ENCODE measurements around the gene NCBP3. TPM values are rescaled to one million over a fixed set of nuclear protein-coding genes. Genes with fewer than 3 reads are reported as not detected.

Gene NCBP3
- total and polyA plus RNA-seq, 2 donors (not counting 3 experiments of a cell fraction or from before 2014, with no cell fraction given) = 18.2 to 51.1 TPM

DNA sequence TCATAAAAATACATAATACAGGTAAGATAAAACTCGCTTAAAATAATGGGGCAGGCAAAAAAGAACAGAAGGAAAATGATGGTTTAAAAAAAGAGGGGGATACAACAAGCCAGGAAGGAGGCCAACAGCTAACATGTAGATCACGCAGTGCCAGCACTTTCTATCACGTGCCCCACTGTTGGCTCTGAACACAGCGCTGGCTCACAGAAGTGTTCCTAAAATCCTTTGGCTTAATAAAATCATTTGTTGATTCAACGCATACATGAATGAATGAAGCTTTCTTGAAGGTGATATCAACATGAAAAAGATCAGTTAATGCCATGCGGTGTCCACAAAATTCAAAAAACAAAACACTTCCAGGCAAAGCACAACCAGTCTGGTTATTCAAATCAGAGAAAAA lies 53.6 kb downstream of the NCBP3 start:
- Histone ChIP-seq H3K27ac (ENCODE audit: insufficient read depth, low read depth, low read length) (no peak overlapping the region), H3K79me2 (ENCODE audit: control insufficient read depth, insufficient read depth, low read length) (no peaks in the 10 kb centered on the region), H3K4me2 (ENCODE audit: insufficient read depth, low read length) (no peak overlapping the region), H3K27me3 (ENCODE audit: control insufficient read depth in 2 of 2, insufficient read depth in 2 of 2, low read length in 2 of 2) (no peaks in the 10 kb centered on the region), H3K9me3 (replicated peaks; ENCODE audit: control insufficient read depth, insufficient read depth, low read length) (no peaks in the 10 kb centered on the region), H4K20me1 (replicated peaks; ENCODE audit: control insufficient read depth, extremely low read depth, insufficient read depth, low read length) (no peaks in the 10 kb centered on the region), H2AFZ (ENCODE audit: low read depth, low read length) (no peak overlapping the region), H3K9me1 (replicated peaks; ENCODE audit: control insufficient read depth, extremely low read depth, insufficient read depth, low read length) (no peaks in the 10 kb centered on the region), H3K4me3 (replicated peaks in 1 of 3; ENCODE audit: insufficient read depth in 1 of 3, low read depth in 1 of 3, low read length in 3 of 3) (no peak overlapping the region), H3K9ac (replicated peaks; ENCODE audit: extremely low read depth, insufficient read depth, low read length) (no peak overlapping the region), H3K36me3 (ENCODE audit: control insufficient read depth in 2 of 2, extremely low read depth in 1 of 2, insufficient read depth in 2 of 2, low read length in 2 of 2) (no peaks in the 10 kb centered on the region), H3K4me1 (ENCODE audit: control insufficient read depth, extremely low read depth, insufficient read depth, low read length) (no peaks in the 10 kb centered on the region)
- TF ChIP-seq GATA2 (IDR thresholded peaks at IDR 0.05; ENCODE audit: insufficient read depth, insufficient read length, low read depth, low read length) = no peak
- TF ChIP-seq POLR2A (IDR thresholded peaks at IDR 0.05; ENCODE audit: low read depth, low read length) = no peak
- TF ChIP-seq POLR2AphosphoS5 (IDR thresholded peaks at IDR 0.05; ENCODE audit: insufficient read depth, low read depth, low read length) = no peak
- no peak for TF ChIP-seq FOS (IDR thresholded peaks at IDR 0.05; ENCODE audit: borderline replicate concordance, insufficient read depth, low read length)
- no peak for TF ChIP-seq JUN (IDR thresholded peaks at IDR 0.05; ENCODE audit: borderline replicate concordance, insufficient read depth, insufficient read length, low read depth)
- TF ChIP-seq MYC (IDR thresholded peaks at IDR 0.05; ENCODE audit: low read depth, low read length) = no peak
- TF ChIP-seq EZH2 (IDR thresholded peaks at IDR 0.05; ENCODE audit: borderline replicate concordance, low read depth, low read length, severe bottlenecking) = no peak
- TF ChIP-seq, protein P1, sequence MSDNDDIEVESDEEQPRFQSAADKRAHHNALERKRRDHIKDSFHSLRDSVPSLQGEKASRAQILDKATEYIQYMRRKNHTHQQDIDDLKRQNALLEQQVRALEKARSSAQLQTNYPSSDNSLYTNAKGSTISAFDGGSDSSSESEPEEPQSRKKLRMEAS (IDR thresholded peaks at IDR 0.05; ENCODE audit: insufficient read depth, insufficient read length) = no peak
- TF ChIP-seq, protein P2, sequence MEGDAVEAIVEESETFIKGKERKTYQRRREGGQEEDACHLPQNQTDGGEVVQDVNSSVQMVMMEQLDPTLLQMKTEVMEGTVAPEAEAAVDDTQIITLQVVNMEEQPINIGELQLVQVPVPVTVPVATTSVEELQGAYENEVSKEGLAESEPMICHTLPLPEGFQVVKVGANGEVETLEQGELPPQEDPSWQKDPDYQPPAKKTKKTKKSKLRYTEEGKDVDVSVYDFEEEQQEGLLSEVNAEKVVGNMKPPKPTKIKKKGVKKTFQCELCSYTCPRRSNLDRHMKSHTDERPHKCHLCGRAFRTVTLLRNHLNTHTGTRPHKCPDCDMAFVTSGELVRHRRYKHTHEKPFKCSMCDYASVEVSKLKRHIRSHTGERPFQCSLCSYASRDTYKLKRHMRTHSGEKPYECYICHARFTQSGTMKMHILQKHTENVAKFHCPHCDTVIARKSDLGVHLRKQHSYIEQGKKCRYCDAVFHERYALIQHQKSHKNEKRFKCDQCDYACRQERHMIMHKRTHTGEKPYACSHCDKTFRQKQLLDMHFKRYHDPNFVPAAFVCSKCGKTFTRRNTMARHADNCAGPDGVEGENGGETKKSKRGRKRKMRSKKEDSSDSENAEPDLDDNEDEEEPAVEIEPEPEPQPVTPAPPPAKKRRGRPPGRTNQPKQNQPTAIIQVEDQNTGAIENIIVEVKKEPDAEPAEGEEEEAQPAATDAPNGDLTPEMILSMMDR (IDR thresholded peaks at IDR 0.05; ENCODE audit: extremely low read depth in 1 of 2, insufficient read depth in 1 of 2, low read depth in 1 of 2, low read length in 2 of 2) = no peak
- no peak for FAIRE-seq
- dilution Hi-C loops (cut with MboI; ENCODE audit: extremely low pct_ligation_motif_present, low sequenced_read_pairs) = no loop called here
- POLR2A ChIA-PET = no interaction called here
- intact Hi-C loops (cut with micrococcal nuclease) = no loop called here
- no TSS peak for BruUV-seq (replicated peaks)
- CTCF ChIA-PET = no interaction called here
- DNase-seq (ENCODE audit: low read depth, low spot score) = no peak

Measured in endothelial cell of umbilical vein (primary cell).